Stimulated activated CD8-positive, alpha-beta memory T cell treated with anti-CD3 and anti-CD28 coated beads, Interleukin-7, amount 100 ng/mL, for 1 hour (primary cell): ENCODE data around the gene BICDL1.

ENCODE experiments used
- DNase-seq, 2 donors: peaks; one replicate each; pipeline ENCODE4 v3.0.0-alpha.2; 2020; ENCODE audit warnings: low read depth in 2 of 2

BICDL1 gene

DNA sequence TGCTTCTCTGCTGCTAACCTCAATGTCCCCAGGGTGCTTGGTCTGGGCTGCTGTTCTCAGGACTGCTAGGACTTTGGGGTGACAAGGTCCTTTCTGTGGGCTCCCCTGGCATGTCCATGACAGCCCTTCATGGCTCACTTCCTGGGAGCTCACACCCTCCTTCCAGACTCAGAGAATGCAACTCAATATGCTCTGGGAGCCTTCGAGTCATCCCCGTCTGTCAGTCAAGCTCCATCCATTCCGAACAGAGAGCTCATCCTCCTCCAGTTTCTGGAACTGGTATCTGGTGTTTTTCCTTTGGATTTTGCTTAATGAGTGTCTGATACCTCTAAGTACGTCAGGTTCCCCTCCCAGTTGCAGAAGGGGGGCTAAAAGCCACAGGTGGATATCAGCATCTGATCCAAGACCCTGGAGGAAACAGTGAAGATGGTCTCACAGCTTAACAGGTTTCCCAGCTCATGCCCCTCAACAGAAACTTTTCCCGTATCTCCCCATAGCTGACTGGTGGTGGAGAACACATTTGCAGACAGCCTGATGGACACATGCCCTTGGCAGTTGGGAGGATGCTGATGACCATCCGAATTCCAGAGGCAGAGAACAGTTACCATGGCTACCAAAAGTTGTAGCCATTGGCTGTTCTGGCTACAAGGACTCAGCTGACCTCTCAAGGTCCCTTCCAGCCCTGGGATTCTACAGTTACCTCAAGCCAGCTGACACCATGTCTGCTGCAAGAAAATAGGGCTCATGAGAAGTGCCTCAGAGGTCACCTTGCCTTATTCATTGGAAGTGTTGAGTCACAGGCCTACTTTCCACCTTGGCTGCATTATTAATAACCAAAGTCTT lies 137.0 kb downstream of the BICDL1 start:
- DNase-seq = no peak

DNA sequence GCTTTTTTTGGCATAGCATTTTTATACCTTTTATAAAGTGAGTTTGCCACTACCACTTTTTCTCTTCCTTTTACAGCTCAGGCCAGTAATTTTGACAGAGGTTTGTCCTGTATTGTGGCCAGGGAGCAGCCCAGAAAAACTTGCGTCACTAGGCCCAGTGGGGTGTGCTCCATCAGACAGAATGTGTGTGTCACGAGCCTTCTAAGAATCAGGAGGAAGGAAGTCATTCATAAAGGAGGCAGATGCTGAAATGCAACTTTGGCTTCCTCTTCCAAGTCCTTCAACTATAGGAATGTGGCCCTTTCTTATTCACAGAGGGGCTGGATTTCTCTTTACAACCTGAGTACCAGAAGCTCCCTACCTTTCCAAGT lies 137.6 kb downstream of the BICDL1 start:
- no peak for DNase-seq

DNA sequence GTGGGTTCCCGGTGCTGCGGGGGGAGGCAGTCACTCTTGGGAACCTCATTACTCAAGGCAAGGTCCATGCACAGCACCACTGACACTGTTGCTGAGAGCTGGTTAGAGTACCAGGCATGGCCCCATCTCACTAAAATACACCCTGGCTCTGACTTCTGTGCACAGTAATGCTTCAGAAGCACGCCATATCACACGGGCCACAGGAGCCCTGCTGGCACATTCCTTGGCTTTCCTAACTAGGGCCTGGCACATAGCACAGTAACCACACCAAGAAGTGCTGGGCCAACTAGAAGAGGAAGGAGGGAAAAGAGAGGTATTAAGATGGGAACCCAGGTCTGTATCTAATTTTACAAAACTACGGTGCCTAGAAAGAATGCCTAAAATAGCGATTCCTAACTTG lies 141.0 kb downstream of the BICDL1 start:
- no peak for DNase-seq

DNA sequence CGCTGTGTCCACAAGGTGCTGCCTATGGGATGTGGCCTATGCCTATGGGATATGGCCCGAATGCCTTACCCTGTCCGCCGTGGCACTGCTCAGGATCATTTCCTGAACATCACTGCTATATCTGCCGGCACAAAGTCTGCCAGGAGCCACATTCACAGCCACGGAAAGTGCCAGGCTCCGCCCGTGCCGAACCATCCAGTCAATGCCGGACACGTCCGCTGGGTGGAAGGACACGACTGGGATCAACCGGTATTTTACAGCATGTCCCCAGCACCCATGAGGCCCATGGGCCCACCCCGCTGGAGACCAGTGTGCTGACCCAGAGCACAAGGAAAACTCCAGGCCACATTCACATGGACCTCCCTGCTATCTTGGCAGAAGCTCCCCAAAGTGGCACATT lies 142.1 kb downstream of the BICDL1 start:
- DNase-seq = no peak

DNA sequence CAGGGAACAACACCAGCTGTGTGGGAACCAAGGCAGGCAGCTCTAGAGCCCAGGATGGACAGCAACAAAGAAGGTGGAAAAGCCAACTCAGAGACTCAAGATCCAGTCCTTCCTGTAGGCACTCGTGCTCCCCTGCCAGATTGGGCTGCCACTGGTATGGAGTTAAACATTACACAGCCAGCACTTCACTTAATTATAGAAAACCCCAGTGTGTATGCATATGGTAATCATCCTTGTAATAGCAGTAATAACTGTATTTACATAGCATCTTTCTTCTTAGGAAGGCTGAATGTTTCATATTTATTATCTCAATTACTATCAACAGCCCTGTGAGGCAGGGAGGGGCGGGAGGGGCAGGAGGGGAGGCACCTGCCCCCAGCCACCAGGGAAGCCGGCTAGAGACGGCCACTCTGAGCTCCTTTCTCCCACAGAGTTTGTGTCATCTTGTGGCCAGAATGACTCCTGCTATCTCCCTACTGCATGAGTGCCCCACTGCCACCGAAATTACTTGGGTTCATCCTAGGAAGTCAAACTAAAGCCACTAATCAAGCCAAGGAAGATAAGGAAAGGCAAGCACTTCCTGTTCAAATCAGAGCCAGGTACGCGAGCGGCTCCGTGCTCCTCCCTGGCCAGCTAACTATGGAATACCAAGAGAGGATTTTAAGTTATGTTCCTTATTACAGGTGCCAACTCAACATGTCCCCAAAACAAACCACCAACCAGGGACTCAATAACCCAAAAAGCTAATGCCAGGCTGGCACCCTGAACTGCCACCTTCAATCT lies 143.2 kb downstream of the BICDL1 start:
- DNase-seq = no peak

DNA sequence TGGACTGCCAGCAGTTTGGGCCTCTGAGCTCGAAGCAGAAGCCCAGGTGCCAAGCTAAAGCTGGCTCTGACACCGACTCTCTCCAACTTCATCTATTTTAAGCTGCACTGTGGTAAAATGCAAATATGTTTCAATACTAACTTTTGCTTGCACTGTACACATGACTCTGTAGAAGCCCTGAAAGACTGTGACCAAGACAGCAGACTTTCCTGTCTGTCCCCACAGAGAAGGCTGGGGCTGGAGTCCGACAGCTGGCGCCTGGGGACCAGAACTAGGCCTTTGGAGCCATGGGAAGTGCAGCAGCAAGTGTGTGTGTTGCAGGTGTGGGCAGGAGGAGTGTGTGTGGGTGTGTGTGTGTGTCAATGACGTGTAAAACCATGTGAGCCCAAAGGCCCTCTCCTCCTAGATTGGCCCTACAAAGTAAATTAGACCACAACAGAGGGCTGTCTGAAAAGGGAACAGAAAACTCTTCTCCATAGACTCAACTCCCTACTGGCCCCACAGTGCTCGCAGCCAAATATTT lies 143.9 kb downstream of the BICDL1 start:
- DNase-seq = no peak

DNA sequence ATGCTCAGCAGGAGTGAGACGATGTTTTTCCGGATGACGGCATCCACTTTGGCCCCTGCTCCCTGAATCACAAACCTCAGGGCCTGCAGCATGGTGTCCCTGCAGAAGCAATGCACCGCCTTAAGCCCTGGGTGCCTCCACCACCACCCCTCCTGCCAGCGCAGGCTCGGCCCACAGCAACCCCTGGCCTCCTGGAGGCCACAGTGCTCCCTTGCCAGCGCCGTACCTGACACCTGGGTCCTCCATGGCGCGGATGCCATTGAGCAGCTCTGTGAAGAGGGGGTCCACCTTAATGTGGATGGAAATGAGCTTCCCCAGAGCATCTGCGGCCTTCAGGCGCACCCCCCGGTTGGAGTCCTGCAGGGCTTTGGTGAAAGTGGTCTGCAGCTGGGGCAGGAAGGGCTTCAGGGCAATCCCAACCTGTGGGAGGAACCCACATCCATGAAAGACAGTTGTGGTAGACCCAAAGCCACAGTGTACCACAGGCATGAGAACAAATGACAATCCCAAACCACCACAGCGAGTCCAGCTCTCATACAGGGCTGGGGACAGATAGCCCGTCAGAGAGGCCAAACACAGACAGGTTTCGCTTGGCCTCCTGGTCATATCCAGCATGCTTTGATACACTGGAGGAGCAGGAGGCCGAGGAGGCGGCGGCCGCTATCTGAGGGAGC lies 145.4 kb downstream of the BICDL1 start:
- DNase-seq = no peak

DNA sequence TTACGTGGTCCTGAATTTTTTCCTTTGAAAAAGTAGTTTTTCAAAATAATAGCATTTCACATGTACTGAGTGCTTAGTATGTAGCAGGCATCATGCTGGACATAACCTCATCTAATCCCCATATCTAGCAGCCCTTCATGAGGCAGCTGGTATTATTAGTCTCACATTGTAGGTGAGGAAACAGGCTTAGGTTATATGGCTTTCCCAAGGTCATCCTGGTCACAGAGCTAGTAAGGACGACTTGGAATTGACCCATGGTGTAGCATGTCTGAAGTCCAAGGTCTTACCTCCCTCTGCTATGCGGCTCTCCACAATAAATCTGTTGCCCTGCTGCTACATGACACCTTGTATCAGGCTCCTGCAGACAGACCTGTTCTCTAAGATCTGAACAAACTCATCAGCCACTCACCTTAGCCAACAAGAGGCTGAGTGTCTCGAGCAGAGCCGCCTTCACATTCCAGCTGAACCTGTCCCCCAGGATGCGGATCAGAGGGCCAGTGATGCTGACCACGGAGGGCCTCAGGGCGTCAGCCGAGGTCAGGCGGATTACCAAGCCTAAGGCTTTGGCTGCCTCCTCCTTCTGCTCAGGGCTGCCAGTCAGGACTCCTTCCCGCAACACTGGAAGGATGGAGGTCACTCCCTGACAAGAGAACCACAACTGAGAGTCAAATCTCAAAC lies 147.2 kb downstream of the BICDL1 start:
- no peak for DNase-seq

DNA sequence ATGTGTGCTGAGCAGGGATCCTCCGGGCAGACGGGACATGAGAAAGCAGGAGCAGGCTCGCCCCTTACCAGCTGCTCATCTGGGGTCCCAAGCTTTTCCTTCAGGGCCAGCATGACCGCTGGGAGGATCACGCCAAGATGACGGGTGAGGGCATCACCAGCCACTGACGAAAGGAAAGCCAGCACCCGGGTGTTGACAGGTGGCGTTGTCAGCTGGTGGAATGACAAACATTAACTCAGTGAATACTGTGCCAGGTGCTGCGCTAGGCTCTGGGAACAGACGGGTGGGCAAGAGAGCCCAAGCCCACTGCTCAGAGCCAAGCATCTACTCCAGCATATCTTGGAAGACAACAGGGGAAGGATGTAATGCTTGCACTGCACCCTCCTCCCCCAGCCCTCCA lies 148.8 kb downstream of the BICDL1 start:
- no peak for DNase-seq

DNA sequence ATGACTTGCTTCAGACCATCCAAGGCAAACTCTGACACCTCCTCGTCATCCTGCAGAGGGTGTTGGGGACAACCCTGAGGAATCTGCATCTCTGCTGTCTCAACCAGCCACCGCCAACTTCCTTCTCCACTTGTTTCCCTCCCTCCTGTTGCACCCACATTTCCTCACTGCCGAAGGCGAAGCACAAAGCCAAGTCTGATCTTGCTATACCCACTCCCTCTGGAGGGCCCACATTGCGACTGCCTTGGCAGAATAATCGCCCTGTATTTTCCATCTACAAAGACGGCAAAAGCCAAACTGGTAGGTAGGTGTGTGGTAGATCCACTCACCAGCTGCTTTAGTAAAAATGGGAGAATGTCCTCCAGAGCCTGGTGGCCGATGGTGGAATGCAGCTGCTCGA lies 149.3 kb downstream of the BICDL1 start:
- no peak for DNase-seq

DNA sequence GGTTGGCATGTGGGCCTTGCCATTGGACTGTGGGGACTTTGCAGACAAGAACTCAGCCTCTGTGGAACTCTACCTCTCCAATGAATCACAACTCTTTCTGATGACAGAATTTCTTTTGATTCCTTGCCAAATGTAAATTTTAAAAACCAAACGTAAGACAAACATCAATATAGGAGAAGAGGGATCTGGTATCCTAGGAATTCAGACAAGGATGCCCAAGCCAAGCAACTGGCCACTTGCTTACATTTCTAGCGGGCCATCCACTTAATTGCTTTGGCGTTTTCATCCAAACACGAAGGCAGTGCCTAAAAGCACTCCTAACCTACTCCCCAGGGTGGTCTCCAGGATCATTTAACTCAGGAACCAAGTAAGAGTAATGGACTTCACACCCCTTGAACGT lies 150.9 kb downstream of the BICDL1 start:
- no peak for DNase-seq

DNA sequence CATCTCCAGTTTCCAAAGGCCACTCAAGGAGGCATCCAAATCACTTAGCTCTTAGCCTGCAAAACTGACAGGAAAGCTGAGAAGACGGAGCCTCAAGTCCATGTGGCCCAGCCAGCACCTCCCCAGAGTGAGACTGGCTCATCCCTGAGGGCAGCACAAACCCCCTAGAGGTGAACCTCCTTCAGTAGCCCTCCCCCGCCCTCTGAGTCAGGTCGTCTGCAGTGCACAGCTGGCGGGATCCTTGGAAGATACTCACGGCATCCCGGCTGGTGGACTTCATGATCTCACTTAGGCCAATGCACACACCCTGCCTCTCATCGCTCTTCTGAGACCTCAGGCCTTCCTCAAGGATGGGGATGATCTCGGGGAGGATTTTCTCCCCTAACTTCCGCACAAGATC lies 151.6 kb downstream of the BICDL1 start:
- DNase-seq = no peak

DNA sequence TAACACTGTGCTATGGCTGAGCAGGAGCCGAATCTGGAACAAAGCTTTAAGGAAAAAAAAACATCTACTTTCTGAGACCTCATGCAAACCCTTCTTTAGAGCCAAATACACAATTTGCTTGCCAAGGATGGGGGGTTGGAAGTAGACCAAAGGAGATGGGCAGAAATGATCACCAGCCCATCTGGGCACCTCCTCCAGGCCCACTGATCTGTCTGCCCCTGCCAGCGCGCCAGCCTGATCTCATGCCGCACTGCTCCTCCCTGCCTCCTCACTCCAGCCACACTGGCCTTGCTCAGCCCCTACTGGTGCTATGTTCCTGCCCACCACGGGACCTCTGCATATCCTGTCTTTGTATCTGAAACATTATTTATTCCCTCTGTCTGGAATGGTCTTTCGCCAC lies 152.3 kb downstream of the BICDL1 start:
- no peak for DNase-seq

DNA sequence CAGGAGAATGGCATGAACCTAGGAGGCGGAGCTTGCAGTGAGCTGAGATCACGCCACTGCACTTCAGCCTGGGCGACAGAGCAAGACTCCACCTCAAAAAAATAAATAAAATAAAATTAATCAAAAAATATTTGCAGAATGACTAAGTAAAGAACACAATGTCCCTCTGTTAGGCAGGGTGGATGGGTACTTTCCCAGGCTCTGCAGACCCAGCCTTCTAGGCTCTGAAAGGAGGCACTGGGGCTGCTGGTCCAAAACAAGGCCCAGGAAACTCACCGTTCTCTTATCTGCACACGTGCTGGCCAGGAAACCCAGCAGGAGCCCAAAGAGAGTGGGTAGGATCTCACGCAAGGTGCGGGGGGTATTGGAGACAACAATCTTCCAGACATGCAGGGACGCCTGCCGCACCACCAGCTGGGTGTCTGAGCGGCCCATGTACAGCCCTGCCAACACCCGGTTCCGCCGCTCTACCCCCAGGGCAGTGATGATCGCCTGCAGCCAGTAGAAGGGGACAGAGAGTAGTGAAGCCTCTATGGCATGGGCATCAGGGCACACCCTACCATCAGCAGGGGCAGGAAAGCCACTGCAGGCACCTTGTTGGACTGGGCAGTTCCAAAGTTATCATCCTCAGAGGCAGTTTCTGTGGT lies 153.3 kb downstream of the BICDL1 start:
- DNase-seq = no peak
